HG03280 (cell line): ENCODE measurements around the gene OCLN.
"Not testable (repeated sequence)": the region's sequence is repeated elsewhere in the genome, so short reads cannot be mapped to it uniquely, and the experiment has no call there.

Source experiments
- ATAC-seq: cut with Tn5 transposase; IDR thresholded peaks from one replicate; pipeline ENCODE4 v1.9.1; 2021; ENCODE audit warnings: mild to moderate bottlenecking, moderate library complexity; ENCODE audit not compliant: unreplicated experiment

The OCLN gene

DNA sequence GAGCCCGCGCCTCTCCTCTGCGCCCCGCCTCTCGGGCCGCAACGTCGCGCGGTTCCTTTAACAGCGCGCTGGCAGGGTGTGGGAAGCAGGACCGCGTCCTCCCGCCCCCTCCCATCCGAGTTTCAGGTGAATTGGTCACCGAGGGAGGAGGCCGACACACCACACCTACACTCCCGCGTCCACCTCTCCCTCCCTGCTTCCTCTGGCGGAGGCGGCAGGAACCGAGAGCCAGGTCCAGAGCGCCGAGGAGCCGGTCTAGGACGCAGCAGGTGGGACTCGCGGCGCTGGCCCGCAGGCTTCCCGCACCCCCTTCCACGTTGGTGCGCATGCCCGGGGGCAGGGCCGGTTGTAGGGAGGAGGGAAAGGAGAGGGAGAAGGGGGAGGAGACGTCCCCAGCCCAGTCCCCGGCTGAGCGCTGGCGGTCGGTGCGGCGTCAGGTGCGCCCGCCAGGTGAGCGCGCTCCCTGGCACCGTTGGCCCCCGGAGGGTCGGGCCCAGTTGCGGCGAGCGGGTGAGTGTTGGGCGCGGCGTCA lies at the start of gene OCLN:
Gene OCLN (plus strand): TSS at position 400 of the 532 bp plus-strand sequence. CDS start 11,455 bp downstream, outside the sequence.
- peak; percentile 41 for ATAC-seq

DNA sequence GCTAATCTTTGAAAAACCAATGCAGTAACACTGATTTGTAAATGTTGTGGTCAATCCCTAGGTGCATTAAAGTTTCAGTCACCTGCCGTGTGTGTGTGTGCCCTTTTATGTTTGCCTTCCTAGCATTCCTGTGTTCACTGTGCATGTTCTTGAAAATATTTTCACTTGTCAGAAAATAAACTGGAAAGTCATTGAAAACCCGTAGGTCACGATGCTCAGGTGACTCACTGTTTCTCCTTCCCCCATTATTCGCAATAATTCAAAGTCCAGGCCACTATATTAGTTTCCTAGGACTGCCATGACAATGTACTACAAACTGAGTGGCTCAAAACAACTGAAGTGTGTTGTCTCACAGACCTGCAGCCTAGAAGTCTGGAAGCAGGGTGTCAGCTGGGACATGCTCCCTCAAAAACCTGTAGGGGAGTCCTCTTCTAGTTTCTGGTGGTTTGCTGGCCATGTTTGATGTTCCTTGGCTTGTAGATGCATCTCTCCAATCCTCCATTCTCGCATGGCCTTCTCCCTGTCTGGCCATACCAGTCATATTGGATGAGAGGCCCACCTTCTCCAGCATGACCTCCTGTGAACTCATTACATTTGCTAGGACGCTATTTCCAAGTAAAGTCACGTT lies 48.3 kb upstream of the OCLN start:
- ATAC-seq: no peak

- ATAC-seq: no peak
Observed at GRCh38 chr5:69449511-69449910, 43.1 kb upstream of the OCLN start.

- no peak for ATAC-seq
Observed at GRCh38 chr5:69450116-69450515, 42.5 kb upstream of the OCLN start.

- not testable (repeated sequence) for ATAC-seq
Observed at GRCh38 chr5:69450527-69450926, 42.1 kb upstream of the OCLN start.

GRCh38 chr5:69451941-69452647 lies 40.5 kb upstream of the OCLN start:
- ATAC-seq: no peak

DNA sequence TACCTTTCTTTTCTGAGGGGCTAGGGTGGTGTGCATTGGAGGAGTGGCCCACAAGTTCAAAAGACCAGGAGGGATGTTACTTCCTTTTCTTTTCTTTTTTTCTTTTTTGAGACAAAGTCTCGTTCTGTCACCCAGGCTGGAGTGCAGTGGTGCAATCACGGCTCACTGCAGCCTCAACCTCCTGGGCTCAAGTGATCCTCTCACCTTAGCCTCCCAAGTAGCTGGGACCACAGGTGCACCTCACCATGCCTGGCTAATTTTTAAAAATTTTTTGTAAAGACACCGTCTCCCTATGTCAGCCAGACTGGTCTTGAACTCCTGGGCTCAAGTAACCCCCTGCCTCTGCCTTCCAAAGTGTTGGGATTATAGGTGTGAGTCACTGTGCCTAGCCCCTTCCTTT lies 39.1 kb upstream of the OCLN start:
- not testable (repeated sequence) for ATAC-seq

GRCh38 chr5:69454460-69455249 lies 37.9 kb upstream of the OCLN start:
- ATAC-seq: no peak

DNA sequence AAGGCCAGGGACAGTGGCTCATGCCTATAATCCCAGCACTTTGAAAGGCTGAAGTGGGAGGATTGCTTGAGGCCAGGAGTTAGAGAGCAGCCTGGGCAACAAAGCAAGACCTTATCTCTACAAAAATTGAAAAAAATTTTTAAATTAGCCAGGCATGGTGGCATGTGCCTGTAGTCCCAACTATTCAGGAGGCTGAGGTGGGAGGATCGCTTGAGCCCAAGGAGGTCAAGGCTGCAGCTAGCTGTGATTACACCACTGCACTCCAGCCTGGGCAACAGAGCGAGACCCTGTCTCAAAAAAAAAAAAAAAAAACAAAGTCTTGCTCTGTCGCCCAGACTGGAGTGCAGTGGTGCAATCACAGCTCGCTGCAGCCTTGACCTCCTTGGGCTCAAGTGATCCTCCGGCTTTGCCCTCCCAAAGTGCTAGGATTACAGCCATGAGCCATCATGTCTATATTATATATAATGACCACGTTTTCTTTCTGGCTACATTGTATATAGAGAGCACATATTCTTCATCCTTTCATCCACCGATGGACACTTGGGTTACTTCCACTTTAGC lies 37.1 kb upstream of the OCLN start:
- ATAC-seq: not testable (repeated sequence)

DNA sequence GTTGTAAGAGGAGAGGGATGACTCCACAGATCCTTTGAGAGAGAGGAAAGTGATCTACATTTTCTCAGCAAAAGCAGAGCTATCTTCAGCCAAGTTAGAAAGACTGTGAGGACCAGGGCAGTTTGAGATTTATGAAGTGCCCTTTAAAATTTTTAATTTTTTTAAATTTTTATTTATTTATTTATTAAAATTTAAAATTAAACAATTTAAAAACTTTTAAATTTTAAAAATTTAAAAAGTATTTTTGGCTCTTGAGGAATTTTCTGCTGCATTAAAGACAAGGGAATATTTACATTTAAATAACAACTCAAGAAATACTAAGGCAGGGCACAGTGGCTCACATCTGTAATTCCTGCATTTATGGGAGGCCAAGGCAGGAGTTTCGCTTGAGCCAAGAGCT lies 30.4 kb upstream of the OCLN start:
- no peak for ATAC-seq

DNA sequence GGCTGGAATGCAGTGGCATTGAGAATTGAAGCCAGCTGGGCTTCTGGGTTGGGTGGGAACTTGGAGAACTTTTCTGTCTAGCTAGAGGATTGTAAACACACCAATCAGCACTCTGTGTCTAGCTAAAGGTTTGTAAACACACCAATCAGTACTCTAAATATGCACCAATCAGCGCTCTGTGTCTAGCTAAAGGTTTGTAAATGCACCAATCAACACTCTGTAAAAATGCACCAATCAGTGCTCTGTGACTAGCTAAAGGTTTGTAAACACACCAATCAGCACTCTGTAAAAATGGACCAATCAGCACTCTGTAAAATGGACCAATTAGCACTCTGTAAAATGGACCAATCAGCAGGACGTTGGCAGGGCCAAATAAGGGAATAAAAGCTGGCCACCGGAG lies 26.2 kb upstream of the OCLN start:
- ATAC-seq: not testable (repeated sequence)

- ATAC-seq: peak; percentile 97
Observed at GRCh38 chr5:69467442-69468225, 25.0 kb upstream of the OCLN start.

DNA sequence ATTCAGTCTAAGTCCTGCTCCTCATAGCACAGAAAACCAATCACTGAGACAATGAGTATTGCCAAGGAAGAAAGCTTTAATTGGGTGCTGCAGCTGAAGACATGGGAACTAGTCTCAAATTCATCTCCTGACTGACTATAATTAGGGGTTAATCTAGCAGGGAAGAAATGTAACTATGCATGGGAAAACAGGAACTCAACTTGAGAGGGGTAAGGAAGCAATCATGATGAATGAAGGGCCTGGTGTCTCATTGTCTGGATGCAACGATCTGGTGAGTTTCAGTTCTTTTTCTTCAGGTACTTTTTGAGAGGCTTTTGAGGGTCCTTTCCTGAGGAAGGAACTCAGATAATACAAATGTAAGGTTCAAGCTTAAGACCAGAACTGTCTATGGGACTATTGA lies 24.0 kb upstream of the OCLN start:
- ATAC-seq: no peak

GRCh38 chr5:69471516-69471915 lies 21.1 kb upstream of the OCLN start:
- ATAC-seq: not testable (repeated sequence)

DNA sequence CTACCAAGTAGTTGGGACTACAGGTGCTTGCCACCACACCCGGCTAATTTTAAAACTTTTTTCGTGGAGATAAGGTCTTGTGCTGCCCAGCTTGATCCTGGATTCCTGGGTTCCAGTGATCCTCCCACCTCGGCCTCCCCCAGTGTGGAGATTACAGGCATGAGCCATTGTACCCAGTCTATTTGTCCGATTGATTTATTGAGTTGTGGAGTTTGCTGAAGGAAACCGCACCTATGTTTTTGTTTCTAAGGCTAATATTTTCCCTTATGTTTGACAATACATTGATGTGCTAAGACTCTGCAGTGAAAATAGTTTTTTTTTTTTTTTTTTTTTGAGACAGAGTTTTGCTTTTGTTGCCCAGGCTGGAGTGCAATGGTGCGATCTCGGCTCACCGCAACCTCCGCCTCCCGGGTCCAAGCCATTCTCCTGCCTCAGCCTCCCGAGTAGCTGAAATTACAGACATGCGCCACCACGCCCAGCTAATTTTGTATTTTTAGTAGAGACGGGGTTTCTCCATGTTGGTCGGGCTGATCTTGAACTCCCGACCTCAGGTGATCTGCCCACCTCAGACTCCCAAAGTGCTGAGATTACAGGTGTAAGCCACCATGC lies 20.0 kb upstream of the OCLN start:
- ATAC-seq: not testable (repeated sequence)

DNA sequence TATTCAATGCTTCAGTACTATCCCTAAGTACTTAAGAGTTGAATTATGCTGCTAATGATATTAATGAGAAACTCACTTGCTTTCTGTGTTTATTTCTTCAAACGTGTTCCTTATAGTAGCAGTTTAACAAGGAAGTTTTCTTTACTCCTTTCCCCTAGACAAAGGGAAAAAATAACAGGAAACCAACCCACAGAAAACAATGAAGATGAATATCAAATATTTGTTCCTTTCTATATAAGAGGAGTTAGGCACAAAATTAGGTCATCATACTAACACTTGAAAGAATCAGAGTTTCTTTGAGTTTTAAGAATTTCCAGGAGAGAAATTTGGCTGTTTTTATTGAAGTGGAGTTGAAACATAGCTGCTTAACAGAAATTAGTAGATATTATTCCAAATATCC lies 15.4 kb upstream of the OCLN start:
- no peak for ATAC-seq

DNA sequence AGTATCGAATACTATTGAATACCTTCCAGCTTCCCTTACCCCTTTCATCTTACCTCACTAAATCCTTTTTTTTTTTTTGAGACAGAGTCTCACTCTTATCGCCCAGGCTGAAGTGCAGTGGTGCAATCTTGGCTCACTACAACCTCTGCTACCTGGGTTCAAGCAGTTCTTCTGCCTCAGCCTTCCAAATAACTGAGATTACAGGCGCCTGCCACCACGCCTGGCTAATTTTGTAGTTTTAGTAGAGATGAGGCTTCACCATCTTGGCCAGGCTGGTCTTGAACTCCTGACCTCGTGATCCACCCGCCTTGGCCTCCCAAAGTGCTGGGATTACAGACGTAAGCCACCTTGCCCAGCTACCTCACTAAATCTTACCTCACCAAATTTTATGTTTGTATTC lies 14.3 kb upstream of the OCLN start:
- ATAC-seq: not testable (repeated sequence)

DNA sequence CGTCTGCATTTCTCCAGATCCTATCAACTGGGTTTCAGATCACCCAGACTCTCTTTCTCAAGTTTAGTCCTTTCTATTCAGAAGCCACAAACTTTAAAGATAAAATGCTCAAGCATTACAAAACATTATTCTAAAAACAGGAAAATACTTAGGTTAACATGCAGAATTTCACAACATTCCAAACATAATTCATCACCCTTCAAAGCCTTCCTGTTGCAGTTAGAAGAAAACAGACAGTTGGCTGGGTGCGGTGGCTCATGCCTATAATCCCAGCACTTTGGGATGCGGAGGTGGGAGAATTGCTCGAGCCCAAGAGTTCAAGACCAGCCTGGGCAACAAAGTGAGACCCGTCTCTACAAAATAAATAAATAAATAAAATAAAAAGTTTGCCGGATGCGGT lies 7.7 kb upstream of the OCLN start:
- ATAC-seq: no peak

GRCh38 chr5:69485471-69485870 lies 7.1 kb upstream of the OCLN start:
- no peak for ATAC-seq

DNA sequence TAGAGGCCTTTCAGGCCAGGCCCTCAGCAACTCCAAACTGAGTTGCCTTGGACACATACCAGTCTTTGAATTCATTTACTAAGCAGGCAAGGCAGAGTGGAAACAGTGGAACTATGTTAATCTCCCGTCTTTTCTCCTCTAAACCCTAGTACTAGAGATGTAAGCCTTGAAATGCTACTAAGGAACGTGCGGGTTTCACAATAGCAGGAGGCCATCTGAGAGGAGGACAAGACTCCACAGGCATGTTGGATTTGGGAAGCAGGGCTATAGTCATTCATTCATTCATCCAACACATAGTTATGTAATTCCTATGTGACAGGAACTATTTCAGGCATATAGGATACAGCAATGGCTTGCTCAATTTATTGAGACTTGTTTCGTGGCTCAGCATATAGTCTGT lies 3.3 kb upstream of the OCLN start:
- ATAC-seq: no peak
